ENCODE data around the gene WNT9A.

Gene WNT9A

DNA sequence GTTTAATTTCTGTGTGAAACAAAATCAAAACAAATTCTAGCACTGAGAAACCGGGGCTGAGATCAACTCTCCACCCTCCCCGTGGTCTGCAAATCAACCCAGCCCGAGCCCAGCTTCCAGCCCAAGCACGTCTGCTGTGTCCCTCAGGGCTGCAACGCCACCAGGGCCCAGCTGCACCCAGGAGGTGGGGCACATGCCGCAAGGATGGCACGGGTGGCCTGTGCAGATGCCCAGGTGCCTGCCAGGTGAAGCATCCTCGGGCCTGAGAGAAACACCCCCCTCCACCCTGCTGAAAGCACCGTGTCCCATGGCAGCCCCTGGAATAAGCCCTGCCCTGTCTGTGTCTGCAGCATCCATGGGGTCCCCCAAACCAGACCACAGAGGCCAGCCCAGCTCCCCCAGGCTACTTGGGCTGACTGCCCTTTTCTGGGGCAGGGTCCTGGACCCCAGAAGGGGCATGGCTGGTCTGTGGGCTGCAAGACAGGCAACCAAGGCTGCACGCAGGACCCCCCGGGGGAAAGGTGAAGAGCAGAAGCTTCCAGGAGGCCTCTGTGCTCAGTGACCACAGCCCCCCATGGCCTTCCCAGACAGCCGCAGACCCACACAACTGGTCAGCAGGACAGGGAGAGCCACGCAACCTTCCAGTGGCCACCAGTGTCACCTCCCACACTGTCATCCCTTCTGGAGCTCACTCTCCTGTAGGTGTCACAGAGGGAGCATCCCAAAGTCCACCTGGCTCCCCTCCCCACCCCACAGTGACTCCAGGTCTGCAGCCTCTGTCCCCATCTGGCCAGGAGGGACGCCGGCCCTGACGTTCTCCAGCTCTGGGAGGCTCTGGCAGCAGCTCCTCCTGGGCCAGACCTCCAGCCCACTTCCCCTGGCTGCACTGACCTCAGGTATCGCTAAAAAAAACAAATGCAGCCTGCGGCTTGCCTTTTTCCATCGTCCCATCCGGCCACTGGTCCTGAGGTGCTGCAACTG is 7.7 kb downstream of the WNT9A start:
- DNase-seq, result no peak

DNA sequence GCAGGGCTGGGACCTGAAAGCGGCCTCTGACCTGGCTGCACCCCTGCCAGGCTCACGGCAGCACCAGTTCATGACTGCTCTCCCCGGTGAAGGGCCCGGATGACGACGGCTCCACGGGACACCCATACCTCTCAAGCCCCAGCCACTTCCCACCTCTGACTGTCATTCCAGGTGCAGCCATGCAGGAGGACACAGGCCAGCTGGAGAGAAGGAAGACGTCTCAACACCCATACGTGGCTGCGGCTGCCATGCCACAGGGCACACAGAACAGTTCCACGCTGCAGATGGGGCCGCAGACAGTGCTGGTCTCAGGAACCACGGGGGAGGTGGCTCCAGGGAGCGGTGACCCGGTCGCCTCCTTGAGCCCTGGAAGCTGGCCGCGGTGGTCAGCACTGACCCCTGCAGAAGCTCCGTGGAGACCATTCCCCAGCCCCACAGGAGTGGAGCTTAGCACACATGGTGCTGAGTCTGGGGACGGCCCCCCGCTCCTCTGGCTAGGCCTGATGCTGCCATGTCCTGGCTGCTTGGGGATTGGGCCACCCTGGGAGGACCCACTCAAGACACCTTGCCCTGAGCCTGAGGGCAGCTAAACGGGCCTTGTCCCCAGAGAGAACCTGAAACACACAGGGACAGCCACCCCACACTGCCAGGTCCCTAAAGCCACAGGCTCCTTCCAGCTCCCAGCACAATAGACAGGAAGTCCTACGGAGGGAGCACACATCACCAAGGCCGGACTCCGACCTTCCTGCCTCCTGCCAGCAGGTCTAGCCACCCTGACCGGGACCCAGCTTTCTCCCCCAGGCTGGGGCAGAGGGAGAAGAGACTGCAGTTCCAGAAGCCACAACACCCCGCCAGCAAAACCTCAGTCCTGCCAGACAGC is 8.6 kb downstream of the WNT9A start:
- DNase-seq, result no peak

DNA sequence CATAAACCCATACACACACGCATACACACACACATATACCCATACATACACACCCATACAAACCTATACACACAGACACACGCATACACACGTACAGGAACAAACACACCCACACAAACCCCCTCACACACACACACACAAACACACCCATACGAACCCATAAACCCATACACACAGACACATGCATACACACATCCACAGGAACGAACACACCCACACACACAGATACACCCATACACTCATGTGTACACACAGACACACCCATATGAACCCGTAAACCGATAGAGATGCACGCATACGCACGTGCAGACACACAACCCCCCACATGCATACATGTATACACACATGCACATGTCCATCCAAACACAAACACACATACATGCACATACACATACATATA is 9.5 kb downstream of the WNT9A start:
- DNase-seq, result no peak

DNA sequence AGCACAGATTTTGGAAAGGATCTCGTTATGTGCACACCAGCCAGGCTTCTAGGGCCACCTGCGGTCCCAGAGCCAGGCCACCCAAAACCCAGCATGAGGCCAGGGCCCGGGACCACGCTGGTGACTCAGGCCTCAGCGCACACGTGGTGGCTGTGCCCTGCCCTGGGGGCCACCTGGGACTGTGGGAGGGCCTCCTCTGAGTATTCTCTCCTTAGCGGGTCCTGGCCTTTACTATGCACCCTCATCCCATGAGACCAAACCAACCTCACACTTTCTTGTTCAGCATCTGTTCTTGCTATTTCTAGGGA is 9.9 kb downstream of the WNT9A start:
- DNase-seq, result no peak

DNA sequence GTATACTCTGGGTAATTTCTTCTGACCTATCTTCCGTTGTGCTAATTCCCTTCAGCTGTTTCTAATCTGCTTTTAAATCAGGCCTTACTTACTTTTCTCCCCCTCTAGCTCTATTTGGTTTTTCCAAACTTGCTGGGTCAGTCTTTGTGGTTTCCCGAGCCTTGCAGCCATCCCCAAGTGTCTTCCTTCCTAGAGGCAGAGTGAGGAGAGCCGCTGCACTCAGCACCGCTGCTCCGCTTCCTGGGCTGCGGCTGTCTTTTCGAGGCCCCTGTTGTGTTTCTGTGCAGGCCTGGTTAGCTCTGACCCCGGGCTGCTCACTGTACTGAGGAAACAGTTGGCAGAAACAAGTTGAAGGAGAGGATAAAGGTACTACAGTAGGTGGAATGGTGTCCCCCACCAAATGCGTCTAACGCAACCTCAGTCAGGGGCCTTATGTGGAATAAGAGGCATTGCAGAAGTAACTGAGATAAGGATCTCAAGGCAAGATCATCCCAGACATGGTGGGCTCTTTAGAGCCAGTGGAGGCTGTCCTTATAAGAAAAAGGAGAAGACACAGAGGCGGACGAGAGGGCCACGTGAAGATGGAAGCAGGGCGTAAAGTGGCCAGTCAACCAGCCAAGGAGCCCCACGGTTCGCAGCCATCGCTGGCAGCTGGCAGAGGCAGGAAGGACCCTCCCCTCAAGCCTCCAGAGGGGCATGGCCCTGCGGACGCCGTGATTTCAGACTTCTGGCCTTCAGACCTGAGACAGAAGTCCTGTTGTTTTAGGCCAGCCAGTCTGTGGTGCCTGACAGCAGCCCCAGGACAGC is 10.5 kb downstream of the WNT9A start:
- DNase-seq, result no peak

DNA sequence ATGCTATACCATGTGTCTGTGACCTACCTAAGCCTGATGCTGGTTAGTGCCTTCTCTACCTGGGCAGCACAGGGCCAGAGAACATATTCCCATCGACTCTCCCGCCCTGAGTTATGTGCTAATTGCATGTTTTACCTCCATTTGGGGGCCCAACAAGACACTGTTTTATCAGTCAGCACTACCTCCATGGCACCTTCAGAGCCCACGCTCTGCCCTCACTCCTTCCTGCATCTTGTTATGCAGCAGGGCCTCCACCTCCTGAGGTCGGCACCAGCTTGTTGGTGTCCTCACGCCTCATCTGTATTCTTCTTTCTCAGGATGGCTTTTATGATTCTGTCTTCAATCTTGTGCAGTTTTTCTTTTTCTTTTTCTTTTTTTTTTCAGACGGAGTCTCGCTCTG is 11.9 kb downstream of the WNT9A start:
- DNase-seq, result no peak

GRCh38 chr1:227934476-227935313 is 13.0 kb downstream of the WNT9A start:
- no peak for DNase-seq

- DNase-seq, result no peak
Observed at GRCh38 chr1:227929751-227930472, 17.8 kb downstream of the WNT9A start.

- DNase-seq, result no peak
Observed at GRCh38 chr1:227928811-227929375, 18.8 kb downstream of the WNT9A start.

DNA sequence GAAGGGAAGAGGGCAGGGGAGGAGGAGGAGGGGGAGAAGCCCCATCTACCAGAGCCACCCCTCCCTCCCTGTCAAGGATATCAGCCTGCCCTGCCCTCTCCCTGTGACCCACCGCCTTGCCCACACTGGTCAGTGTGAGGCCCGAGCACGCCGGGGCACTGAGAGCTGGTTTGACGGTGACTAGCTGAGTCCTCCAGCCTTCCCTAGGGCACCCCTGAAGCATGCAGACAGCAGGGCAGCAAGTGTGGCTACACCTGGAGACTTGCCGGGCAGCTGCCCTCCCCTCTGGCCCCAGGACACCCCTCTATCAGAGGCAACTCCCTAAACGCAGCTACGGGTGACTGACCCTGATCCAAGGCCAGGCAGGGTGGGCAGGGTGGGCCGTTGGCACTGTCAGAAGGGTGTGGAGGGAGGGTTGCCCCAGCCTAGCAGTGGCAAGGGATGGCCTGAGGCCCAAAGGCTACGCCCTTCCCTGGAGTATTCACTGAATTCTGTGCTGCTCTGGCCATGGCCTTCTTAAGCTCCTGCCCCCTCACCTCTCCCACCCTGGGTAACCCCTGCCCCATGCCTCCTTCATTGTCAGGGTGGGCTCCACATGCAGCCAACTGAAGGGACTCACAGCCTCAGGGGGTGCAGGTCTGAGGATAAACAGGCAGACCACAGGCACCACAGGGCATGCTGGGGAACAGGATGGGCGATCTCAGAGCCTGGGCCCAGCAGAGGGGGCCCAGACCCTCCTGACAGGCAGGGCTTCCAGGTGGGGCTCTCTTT is 19.6 kb downstream of the WNT9A start:
- DNase-seq, result no peak

GRCh38 chr1:227926896-227927885 is 20.5 kb downstream of the WNT9A start:
- DNase-seq, result no peak

GRCh38 chr1:227926216-227926791 is 21.4 kb downstream of the WNT9A start:
- no peak for DNase-seq

DNA sequence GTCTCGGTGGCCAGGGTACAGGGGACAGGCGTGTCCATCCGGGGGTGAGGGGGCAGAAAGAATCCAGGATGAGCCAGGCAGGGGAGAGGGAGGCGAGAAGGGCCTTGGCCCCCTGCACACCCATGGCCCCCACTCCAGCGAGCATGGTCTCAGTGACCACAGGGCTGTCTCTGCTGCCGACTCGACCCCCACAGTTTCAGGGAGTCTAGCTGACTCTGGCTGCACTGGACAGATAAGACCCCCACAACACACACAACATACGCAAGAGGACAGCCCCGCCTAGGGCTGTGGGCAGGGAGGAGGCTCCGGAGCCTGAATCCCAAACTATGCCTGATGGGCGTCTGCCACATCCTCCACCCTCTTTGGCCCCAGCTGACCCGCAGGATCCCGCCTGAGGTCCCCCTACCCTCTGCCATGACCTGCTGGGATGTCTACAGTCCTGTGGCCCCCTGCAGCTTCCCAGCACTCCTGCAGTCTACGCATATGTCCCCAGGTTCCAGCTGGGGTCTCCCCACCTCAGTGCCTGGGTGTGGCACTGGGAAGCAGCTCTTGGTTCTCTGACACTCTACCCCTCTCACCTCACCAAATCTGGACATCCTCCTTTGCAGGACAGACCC is 22.0 kb downstream of the WNT9A start:
- no peak for DNase-seq

DNA sequence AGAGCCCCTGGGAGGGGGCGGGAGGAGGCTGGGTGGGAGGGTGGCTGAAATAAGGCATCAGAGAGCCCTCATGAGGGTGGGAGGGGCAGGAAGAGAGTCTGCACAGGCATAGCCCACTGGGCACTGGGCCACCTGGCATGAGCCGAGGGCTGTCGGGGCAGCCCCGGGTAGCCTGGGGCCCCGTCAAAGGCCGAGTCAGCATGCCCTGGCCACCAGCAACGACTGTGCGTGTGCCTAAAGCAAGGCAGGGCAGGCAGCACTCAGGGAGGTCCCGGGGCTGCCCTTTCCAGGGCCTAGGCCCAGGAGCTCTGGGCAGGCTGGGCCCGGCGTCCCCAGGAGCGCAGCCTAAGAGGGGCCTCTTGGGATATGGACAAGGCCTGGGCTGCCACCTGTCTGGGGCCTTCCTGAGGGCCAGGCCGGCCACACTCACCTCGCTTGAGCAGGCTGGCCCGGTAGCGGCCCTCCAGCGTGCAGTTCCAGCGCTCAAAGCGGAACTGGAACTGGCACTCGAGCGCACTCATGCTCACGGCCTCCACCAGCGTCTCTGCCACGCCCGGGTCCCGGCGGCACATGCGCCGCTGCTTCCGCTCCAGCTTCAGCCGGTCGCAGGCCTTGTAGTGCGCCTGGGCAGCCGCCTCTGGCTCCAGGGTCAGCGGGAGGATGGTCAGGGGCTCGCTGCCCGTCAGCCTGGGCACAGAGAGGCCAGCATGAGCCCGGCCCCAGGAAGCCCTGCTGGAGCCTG is 22.7 kb downstream of the WNT9A start:
- DNase-seq, result no peak

- DNase-seq, result no peak
Observed at GRCh38 chr1:227924168-227924832, 23.4 kb downstream of the WNT9A start.

GRCh38 chr1:227923353-227924167 is 24.2 kb downstream of the WNT9A start:
- no peak for DNase-seq
